CD4-positive, alpha-beta T cell treated with Interleukin-10 for 1 hour (primary cell): Measurements from ENCODE around the gene KMT2C.
"Not testable (repeated sequence)": the region's sequence is repeated elsewhere in the genome, so short reads cannot be mapped to it uniquely, and the experiment has no call there.

Experiments
- DNase-seq: peaks from one replicate; pipeline ENCODE4 v3.0.0-alpha.2; 2020

Gene KMT2C

GRCh38 chr7:152286972-152287371, 148.8 kb downstream of the KMT2C start:
- DNase-seq = not testable (repeated sequence)

GRCh38 chr7:152286219-152286618, 149.6 kb downstream of the KMT2C start:
- not testable (repeated sequence) for DNase-seq

GRCh38 chr7:152284998-152285397, 150.8 kb downstream of the KMT2C start:
- DNase-seq = not testable (repeated sequence)

DNA sequence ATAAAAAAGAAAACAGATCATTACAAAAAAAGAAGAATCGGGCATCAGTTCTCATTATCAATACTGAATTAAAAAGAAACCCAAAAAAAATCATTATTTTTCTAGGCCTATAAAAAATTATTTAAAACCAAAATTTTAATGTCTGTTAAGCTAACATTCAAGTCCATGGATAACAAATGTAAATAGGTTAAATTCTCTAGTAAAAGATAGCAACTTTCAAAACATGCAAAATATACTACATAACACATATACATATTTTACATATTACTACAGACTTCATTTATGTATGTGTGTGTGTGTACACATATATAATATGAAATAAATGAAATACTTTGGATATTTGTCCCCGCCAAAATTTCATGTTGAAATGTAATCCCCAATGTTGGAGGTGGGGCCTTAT, 158.1 kb downstream of the KMT2C start:
- not testable (repeated sequence) for DNase-seq

- not testable (repeated sequence) for DNase-seq
These were observed 165.4 kb downstream of the KMT2C start for GRCh38 chr7:152270427-152270826.

- not testable (repeated sequence) for DNase-seq
These were observed 168.9 kb downstream of the KMT2C start for GRCh38 chr7:152266859-152267258.

DNA sequence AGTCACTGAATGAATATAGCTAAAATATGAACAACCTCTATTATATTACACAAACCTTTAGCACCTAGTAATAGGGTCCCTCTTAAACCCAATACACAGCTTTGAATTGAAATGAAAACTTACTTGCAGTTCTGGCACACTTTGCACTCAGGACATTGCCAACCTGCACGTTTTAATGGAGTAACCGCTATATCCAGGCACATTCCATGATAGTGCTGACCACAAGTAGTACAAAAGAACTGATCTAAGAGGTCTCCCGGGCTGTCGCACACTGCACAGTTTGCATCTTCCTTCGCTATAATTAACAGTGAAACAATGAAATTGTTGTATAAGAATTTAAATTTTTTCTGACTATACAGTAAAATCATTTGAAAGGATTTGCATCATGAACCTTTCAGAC, 170.9 kb downstream of the KMT2C start:
- not testable (repeated sequence) for DNase-seq

- DNase-seq = not testable (repeated sequence)
These were observed 173.7 kb downstream of the KMT2C start for GRCh38 chr7:152262146-152262545.

DNA sequence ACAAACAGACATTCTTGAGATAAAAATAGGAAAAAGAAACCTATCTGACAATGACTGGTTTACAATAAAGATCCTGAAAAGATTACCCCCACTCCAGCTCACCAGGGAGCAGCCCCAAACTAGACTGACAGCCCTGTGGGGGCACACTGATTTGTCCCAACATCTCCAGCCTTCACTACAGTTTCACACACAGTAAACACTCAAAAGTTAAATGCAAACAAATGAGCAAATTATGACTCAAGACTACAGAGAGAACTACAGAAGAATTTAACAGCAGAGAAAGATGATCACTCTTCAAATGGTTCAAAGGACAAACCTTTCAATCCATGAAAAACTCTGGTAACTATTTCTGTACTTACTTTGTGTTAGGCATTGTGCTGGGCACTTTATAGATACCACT, 176.2 kb downstream of the KMT2C start:
- DNase-seq = not testable (repeated sequence)

- not testable (repeated sequence) for DNase-seq
These were observed 188.0 kb downstream of the KMT2C start for GRCh38 chr7:152247851-152248250.

- DNase-seq = not testable (repeated sequence)
These were observed 190.4 kb downstream of the KMT2C start for GRCh38 chr7:152245417-152245816.

DNA sequence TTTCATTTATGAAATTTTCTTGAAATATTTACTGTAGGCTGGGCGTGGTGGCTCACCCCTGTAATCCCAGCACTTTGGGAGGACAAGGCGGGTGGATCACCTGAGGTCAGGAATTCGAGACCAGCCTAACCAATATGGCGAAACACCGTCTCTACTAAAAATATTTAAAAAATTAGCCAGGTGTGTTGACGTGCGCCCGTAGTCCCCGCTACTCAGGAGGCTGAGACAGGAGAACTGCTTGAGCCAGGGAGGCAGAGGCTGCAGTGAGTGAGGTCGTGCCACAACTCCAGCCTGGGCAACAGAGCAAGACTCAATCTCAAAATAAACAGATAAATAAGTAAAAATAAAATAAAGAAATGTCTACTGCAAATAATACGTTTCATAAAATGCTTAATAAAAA, 192.3 kb downstream of the KMT2C start:
- not testable (repeated sequence) for DNase-seq

GRCh38 chr7:152241301-152241700, 194.5 kb downstream of the KMT2C start:
- DNase-seq = not testable (repeated sequence)

- DNase-seq = not testable (repeated sequence)
These were observed 199.5 kb downstream of the KMT2C start for GRCh38 chr7:152236306-152236705.

GRCh38 chr7:152234421-152234820, 201.4 kb downstream of the KMT2C start:
- DNase-seq = not testable (repeated sequence)

- DNase-seq = no peak
These were observed 204.7 kb downstream of the KMT2C start for GRCh38 chr7:152231089-152231488.

DNA sequence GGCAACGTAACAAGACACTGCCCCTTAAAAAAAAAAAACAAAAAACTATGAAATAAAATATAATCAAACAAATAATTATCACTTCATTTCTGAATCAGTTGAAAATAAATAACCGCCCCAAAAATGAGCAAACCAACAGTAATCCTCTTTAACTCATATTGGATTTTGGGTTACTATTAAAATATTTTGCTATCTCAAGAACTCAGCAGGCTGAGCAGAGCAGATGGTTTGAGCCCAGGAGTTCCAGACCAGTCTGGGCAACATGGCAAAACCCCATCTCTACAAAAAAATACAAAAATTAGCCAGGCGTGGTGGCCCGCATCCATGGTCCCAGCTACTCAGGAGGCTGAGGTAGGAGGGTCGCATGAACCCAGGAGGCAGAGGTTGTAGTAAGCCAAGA, 216.2 kb downstream of the KMT2C start:
- not testable (repeated sequence) for DNase-seq

DNA sequence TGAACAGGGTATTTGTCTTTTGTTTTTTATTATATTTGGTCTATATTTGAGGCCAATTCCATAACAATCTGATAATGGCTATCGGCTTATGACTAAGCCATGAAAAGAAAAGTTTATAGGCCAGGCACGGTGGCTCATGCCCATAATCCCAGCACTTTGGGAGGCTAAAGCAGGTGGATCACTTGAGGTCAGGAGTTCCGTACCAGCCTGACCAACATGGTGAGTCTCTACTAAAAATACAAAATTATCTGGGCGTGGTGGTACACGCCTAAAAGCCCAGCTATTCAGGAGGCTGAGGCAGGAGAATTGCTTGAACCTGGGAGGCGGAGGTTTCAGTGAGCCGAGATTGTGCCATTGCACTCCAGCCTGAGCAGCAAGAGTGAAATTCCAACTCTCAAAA, 227.0 kb downstream of the KMT2C start:
- not testable (repeated sequence) for DNase-seq

DNA sequence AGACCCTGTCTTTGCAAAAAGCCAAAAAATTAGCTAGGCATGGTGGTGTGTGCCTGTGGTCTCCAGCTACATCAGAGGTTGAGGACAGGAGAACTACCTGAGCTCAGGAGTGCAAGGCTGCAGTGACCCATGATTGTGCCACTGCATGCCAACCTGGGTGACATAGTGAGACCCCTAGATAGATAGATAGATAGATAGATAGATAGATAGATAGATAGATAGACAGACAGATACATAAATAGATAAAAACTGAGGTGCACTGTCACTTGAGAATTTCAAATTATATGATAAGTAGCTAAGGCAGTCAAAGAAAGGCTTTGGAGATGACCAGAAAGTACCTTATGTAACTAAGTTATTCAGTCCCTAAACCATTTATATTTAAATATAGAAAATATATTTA, 231.4 kb downstream of the KMT2C start:
- DNase-seq = not testable (repeated sequence)

DNA sequence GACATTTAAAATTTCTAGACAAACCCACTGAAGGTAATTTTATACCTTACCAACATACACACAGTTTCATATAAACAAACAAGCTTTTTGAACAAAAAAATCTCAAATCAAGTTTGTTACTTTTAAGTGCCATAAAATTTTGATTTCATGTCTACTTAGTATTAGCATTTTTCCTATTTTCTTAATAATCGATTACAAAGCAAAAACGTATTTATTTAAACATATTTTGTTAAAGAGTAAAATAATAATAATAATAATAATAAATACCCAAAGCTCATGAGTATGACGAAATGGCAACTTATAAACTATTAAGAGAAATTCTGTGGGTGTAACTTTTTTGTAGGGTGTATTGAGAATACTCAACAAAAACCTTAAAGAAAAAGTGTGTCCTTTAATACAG, 232.7 kb downstream of the KMT2C start:
- DNase-seq = no peak

DNA sequence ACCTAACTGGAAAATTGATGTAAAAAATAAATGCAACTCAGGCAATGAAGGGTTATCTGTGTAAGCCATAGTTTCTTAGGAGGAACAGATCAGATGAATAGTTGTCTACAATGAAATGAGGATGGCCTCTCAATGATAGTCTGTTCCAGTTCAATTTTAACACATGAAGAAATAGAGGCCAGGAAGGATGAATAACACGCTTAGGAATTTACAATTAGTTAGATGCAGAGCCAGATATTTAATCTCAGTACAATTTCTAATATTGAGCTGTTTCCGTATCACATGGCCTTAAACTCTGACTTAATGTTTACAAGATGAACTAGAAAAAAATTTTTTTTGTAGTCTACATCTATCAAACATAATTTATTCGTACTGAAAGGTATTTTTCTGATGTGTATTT, 233.7 kb downstream of the KMT2C start:
- DNase-seq = no peak

GRCh38 chr7:152200395-152200794, 235.4 kb downstream of the KMT2C start:
- no peak for DNase-seq

- no peak for DNase-seq
These were observed 239.4 kb downstream of the KMT2C start for GRCh38 chr7:152196391-152196790.

DNA sequence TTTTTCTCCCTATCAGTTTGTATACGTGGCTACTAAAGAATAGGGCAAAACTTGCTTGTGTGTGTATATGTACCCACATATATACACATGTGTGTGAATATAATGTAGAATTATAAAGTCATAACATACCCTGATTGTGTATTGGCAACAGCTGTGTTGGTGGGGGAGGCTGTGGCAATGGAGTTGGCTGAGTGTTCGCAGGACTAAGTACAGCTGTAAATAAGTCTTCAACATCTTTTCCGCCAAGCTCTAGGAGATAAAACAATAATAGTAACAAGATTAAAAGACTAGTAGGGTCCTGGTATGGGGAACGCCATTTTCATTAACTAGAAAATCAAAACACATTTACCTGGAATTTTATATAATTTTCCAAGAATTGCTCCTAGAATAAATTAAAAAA, 241.9 kb downstream of the KMT2C start:
- no peak for DNase-seq

DNA sequence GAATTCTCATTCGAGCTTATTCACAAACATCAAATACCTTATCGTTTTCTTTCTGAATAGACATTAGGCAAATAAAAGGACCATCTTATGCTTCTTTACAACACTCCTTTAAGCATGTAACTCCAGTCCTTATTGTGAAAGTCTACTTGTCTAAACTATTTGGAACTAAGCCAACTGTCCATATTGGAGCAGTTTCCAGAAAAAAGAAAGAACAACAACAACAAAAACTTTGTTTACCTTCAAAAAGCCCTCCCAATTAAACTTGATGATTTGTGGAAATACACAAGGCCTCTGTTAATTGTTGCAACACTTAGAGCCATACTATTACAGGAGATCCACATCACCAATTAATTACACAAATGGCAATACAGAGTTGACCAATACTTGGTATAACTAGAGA, 246.7 kb downstream of the KMT2C start:
- no peak for DNase-seq

DNA sequence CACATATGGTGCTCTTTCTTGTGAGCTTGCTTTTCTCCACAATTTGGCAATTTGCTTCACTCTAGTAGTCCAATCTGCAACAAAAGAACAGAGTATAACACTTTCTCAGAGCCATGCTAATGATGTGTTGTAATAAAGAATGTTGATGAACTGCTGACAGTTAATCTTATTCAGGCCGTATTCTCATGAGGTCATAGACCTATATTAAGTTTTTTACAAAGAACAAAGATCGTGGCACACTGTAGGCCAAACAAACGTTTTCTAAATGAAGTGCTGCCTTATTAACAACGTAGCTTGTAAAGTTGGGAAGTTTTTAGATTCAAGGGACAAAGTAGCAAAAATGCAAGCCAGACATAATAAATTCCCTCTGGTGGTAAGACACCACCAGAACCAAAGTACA, 250.2 kb downstream of the KMT2C start:
- no peak for DNase-seq
